ENCODE results near the gene RHCE.
"Not testable (repeated sequence)": the region's sequence is repeated elsewhere in the genome, so short reads cannot be mapped to it uniquely, and the experiment has no call there.

Gene RHCE

DNA sequence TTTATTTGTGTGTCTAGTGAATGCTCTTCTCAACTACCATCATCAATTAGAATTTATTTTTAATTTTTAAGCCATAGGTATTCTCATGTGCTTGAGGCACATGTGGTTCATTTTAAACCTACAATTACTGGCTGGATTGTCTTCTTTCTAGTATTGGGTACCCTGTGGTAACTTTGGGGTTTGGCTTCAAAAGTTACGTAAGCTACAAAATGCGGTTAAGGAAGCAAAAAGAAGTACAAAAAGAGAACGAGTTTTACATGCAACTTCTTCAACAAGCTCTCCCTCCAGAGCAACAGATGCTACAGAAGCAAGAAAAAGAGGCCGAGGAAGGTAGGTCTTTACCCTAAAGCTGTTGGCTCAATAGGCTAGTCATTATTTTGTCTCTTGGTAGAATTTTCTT, 35.9 kb upstream of the RHCE start:
- no peak for FAIRE-seq
- no peak for DNase-seq (ENCODE audit: insufficient read length, low spot score)

DNA sequence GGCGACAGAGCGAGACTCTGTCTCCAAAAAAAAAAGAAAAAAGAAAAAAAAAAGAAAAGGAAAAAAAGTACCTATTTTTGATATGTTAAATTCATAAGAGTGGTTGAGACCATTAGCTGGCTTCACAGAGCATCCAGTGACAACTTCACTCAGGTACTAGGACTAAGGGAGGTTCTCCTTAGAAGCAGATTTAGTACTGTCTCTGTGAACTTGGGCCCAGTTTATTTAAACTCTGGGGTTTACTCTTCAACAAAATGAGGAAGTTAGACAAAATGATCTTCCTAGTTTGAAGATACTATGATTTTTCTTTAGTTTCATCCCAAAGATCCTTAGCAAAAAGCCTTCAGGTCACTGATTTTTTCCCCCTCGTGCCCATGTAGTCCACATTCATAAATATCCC, 31.3 kb upstream of the RHCE start:
- DNase-seq (ENCODE audit: insufficient read length, low spot score) (no peak), FAIRE-seq (no peak)
- no peak for TF ChIP-seq PAX5 (IDR thresholded peaks at IDR 0.05; ENCODE audit: insufficient read depth, low read length, severe bottlenecking)
- no peak for TF ChIP-seq POU2F2 (IDR thresholded peaks at IDR 0.05; ENCODE audit: low read depth, low read length)
- TF ChIP-seq SPI1 (IDR thresholded peaks at IDR 0.05; ENCODE audit: low read depth, low read length), result no peak
- TF ChIP-seq POLR2A (IDR thresholded peaks at IDR 0.05; ENCODE audit: low read depth, low read length), result no peak
- no peak for TF ChIP-seq TAF1 (IDR thresholded peaks at IDR 0.05; ENCODE audit: low read depth, low read length)

More for the DNA sequence above, 35.9 kb upstream of the RHCE start:
- TF ChIP-seq POLR2AphosphoS5 (IDR thresholded peaks at IDR 0.05; ENCODE audit: low read depth, low read length), result no peak
- no peak for TF ChIP-seq POU2F2 (IDR thresholded peaks at IDR 0.05; ENCODE audit: low read depth, low read length)
- no peak for TF ChIP-seq PAX5 (IDR thresholded peaks at IDR 0.05; ENCODE audit: insufficient read depth, low read length, severe bottlenecking)
- no peak for TF ChIP-seq SPI1 (IDR thresholded peaks at IDR 0.05; ENCODE audit: low read depth, low read length)
- TF ChIP-seq TAF1 (IDR thresholded peaks at IDR 0.05; ENCODE audit: low read depth, low read length), result no peak
- TF ChIP-seq POLR2A (IDR thresholded peaks at IDR 0.05; ENCODE audit: low read depth, low read length), result no peak

DNA sequence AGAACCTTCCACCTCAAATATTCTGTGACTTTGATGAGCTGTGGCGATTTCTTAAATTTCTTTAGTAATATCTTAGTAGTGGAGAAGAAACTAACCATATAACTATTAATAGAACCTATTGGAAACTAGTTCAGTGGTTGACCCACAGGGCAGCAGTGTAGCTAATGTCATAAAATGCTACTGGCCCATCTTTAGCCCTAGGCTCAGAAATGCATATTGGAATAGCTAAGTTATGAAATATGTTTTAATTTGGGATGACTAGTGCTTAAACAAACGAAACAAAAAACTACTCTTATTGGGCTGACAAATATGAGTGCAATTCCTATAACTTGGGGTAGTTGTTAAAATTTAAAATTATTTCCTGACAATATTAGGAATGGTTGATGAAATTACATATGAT, 30.3 kb upstream of the RHCE start:
- TF ChIP-seq SPI1 (IDR thresholded peaks at IDR 0.05; ENCODE audit: low read depth, low read length), result no peak
- no peak for TF ChIP-seq POLR2AphosphoS5 (IDR thresholded peaks at IDR 0.05; ENCODE audit: low read depth, low read length)
- no peak for TF ChIP-seq POU2F2 (IDR thresholded peaks at IDR 0.05; ENCODE audit: low read depth, low read length)
- no peak for TF ChIP-seq TAF1 (IDR thresholded peaks at IDR 0.05; ENCODE audit: low read depth, low read length)
- TF ChIP-seq POLR2A (IDR thresholded peaks at IDR 0.05; ENCODE audit: low read depth, low read length), result no peak
- no peak for TF ChIP-seq PAX5 (IDR thresholded peaks at IDR 0.05; ENCODE audit: insufficient read depth, low read length, severe bottlenecking)
- no peak for FAIRE-seq
- DNase-seq (ENCODE audit: insufficient read length, low spot score), result no peak

DNA sequence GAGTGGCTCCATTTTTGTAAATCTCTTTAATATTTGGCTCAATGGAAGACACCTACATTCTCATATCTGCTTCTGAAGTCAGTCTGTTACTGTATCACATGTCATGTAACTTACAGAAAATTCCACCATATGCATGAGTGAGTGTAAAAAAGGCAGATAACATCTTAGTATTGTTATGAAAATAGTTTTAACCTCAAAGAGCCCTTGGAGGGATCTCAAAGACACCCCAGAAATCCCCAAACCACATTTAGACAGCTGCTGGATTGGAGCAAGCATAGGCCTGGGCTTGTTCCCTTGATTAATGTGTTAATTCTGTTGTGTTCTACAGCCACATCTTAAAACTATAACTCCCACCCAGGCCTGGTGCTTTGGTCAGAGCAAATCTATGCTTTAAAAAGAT, 26.9 kb upstream of the RHCE start:
- FAIRE-seq, result peak; percentile 43
- DNase-seq (ENCODE audit: insufficient read length, low spot score), result no peak
- TF ChIP-seq POU2F2 (IDR thresholded peaks at IDR 0.05; ENCODE audit: low read depth, low read length) (0 out of 2 replicates have a peak, but pooled peaks have one; percentile 43), POLR2AphosphoS5 (IDR thresholded peaks at IDR 0.05; ENCODE audit: low read depth, low read length) (no peak)

DNA sequence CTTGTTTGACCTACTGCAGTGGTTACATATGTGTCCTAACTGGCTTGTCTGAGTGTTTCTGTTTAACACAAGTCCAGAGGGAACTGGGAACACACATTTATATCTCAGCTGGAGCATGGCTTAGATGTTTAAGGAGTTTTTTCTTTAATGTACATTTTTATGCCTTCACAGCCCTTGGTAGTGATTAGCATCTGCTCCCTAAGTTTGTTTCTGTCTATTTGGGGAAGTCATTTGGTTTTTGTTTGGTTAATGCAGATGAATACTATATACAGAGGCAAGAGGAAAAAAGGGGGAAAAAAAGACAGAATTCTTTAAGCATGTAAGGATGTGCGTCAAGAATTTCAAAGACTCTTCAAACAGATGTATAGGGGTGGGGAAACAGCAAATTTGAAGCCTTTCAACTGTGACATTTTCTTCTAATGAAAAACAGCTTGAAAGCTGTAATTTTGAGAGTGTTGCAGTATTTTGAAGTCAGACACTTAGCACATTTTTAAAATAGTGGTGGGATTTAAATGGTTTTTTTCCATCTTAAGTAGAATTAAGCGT, 25.4 kb upstream of the RHCE start:
- FAIRE-seq (no peak), DNase-seq (ENCODE audit: insufficient read length, low spot score) (no peak)
- no peak for TF ChIP-seq PAX5 (IDR thresholded peaks at IDR 0.05; ENCODE audit: insufficient read depth, low read length, severe bottlenecking)
- no peak for TF ChIP-seq TAF1 (IDR thresholded peaks at IDR 0.05; ENCODE audit: low read depth, low read length)
- 0 out of 2 replicates have a peak, but pooled peaks have one; percentile 4 for TF ChIP-seq SPI1 (IDR thresholded peaks at IDR 0.05; ENCODE audit: low read depth, low read length)

DNA sequence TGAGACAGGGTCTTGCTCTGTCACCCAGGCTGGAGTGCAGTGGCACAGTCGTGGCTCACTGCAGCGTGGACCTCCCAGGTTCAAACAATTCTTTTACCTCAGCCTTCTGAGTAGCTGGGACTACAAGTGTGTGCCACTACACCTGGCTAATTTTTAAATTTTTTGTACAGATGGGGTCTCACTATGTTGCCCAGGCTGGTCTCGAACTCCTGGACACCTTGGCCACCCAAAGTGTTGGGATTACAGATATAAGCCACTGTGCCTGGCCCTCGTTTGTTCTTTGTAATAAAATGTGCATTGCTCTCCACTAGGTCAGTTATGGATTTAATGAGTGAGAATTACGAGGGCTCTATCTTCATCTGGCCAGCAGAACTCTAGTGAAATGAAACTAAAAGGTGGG, 24.0 kb upstream of the RHCE start:
- FAIRE-seq; DNase-seq (ENCODE audit: insufficient read length, low spot score): not testable (repeated sequence)

DNA sequence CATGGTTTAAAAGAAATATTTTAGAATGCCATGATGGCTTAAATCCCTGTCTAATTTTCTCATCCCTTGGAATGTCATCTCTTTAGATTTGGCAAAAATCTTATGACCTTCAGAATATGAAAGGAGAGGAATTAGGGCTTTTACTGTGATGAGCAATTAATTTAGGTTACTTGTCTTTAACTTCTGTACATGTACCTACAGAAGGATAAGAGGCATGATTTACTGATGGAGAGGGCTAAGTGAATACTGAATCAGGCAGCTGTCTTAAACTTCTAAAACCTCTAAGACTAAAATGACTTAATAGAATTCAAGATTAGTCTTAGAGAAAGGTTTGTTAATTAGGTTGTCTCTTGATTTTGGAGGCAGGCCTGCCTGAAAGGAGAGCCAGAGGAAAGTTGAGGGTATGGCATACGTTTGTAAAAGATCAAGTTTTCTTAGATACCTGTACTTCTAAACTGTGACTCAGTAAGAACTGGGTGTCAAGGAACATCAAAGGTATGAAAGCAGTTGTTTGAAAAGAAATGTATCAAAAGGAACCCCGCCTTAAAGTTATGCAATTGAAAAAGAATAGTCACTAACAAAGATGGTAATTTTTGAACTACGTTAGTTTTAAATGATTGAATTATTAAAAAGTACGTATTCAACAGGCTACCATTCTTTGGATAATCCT, 22.5 kb upstream of the RHCE start:
- DNase-seq (ENCODE audit: insufficient read length, low spot score), result no peak
- FAIRE-seq, result no peak
- TF ChIP-seq POU2F2 (IDR thresholded peaks at IDR 0.05; ENCODE audit: low read depth, low read length) (no peak), SPI1 (IDR thresholded peaks at IDR 0.05; ENCODE audit: low read depth, low read length) (no peak), POLR2A (IDR thresholded peaks at IDR 0.05; ENCODE audit: low read depth, low read length) (no peak), TAF1 (IDR thresholded peaks at IDR 0.05; ENCODE audit: low read depth, low read length) (no peak), POLR2AphosphoS5 (IDR thresholded peaks at IDR 0.05; ENCODE audit: low read depth, low read length) (no peak), PAX5 (IDR thresholded peaks at IDR 0.05; ENCODE audit: insufficient read depth, low read length, severe bottlenecking) (no peak)

DNA sequence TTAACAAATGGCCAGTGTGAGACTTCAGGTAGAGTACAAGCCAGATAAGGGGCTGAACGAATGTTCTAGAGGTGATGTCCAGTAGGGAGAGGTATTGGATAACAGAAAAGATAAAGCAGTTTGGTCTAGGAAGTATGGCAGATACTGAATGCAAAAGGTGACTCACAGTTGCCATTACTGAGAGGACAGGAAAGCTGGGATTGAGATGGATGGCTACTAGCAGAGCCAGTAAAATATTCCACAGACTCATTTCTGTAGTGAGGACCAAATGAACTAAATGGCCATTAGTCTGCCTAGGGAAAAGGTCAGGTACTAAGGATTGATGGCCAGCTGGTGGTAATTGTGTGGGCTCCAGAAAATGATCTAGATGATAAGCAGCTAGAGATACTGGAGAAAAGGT, 21.6 kb upstream of the RHCE start:
- FAIRE-seq, result peak; percentile 33
- TF ChIP-seq POLR2A (IDR thresholded peaks at IDR 0.05; ENCODE audit: low read depth, low read length) (no peak), SPI1 (IDR thresholded peaks at IDR 0.05; ENCODE audit: low read depth, low read length) (no peak), POLR2AphosphoS5 (IDR thresholded peaks at IDR 0.05; ENCODE audit: low read depth, low read length) (no peak), POU2F2 (IDR thresholded peaks at IDR 0.05; ENCODE audit: low read depth, low read length) (no peak), PAX5 (IDR thresholded peaks at IDR 0.05; ENCODE audit: insufficient read depth, low read length, severe bottlenecking) (no peak), TAF1 (IDR thresholded peaks at IDR 0.05; ENCODE audit: low read depth, low read length) (no peak)
- no peak for DNase-seq (ENCODE audit: insufficient read length, low spot score)

DNA sequence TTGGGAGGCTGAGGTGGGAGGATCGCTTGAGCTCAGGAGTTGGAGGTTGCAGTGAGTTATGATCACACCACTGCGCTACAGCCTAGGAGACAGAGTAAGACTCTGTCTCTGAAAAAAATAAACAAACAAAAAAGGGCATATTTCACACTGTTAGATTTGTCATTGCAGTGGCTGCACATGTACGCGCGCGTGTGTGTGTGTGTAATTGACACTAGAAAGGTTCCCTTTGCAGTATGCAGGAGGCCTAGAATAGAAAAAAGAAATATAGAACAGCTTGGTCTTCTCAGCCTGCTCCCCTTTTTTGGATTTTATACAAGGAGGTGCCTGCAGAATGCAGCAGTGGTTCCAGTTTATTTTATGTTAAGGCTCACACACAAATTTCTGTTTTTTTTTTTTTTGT, 18.7 kb upstream of the RHCE start:
- no peak for TF ChIP-seq TAF1 (IDR thresholded peaks at IDR 0.05; ENCODE audit: low read depth, low read length)
- TF ChIP-seq SPI1 (IDR thresholded peaks at IDR 0.05; ENCODE audit: low read depth, low read length), result no peak
- TF ChIP-seq POU2F2 (IDR thresholded peaks at IDR 0.05; ENCODE audit: low read depth, low read length), result no peak
- TF ChIP-seq POLR2AphosphoS5 (IDR thresholded peaks at IDR 0.05; ENCODE audit: low read depth, low read length), result no peak
- TF ChIP-seq PAX5 (IDR thresholded peaks at IDR 0.05; ENCODE audit: insufficient read depth, low read length, severe bottlenecking), result no peak
- TF ChIP-seq POLR2A (IDR thresholded peaks at IDR 0.05; ENCODE audit: low read depth, low read length), result no peak
- no peak for DNase-seq (ENCODE audit: insufficient read length, low spot score)
- FAIRE-seq, result no peak

DNA sequence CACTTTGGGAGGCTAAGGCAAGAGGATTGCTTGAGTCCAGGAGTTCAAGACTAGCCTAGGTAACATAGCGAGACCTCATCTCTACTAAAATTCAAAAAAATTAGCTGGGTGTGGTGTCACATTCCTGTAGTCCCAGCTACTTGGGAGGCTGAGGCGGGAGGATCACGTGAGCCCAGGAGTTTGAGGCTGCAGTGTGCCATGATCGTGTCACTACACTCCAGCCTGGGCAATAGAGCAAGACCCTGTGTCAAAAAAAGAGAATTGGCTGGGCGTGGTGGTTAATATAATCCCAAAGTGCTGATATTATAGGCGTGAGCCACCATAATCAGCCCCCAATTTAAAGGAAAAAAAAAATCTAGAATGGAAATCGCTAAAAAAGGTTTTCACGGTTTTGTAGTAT, 17.0 kb upstream of the RHCE start:
- TF ChIP-seq POU2F2 (IDR thresholded peaks at IDR 0.05; ENCODE audit: low read depth, low read length), result no peak
- TF ChIP-seq POLR2A (IDR thresholded peaks at IDR 0.05; ENCODE audit: low read depth, low read length), result no peak
- TF ChIP-seq SPI1 (IDR thresholded peaks at IDR 0.05; ENCODE audit: low read depth, low read length), result no peak
- no peak for TF ChIP-seq PAX5 (IDR thresholded peaks at IDR 0.05; ENCODE audit: insufficient read depth, low read length, severe bottlenecking)
- no peak for TF ChIP-seq POLR2AphosphoS5 (IDR thresholded peaks at IDR 0.05; ENCODE audit: low read depth, low read length)
- no peak for TF ChIP-seq TAF1 (IDR thresholded peaks at IDR 0.05; ENCODE audit: low read depth, low read length)
- DNase-seq (ENCODE audit: insufficient read length, low spot score) (no peak), FAIRE-seq (no peak)

Data from GM12891 (cell line).